Measurements from ENCODE around the gene SARS1.

The SARS1 gene

GRCh38 chr1:109275706-109276345, 62.1 kb downstream of the SARS1 start:
- Histone ChIP-seq H3K27me3 (ENCODE audit: control insufficient read depth in 1 of 2, insufficient read depth in 2 of 2, low read length in 2 of 2) (no peaks in the 10 kb centered on the region), H3K36me3 (ENCODE audit: control insufficient read depth in 1 of 2, insufficient read depth in 2 of 2, low read length in 2 of 2) (peaks cover 0 to 8% of the 10 kb centered on the region in 2 donors), H3K27ac (ENCODE audit: low read depth, low read length) (no peak overlapping the region), H3K9ac (ENCODE audit: low read depth in 1 of 2, low read length in 2 of 2) (no peak overlapping the region), H3K9me3 (ENCODE audit: control insufficient read depth in 1 of 2, low read length in 2 of 2) (no peaks in the 10 kb centered on the region), H3K4me3 (ENCODE audit: low read depth in 1 of 2, low read length in 2 of 2) (no peak overlapping the region), H3K4me1 (ENCODE audit: control insufficient read depth in 1 of 2, insufficient read depth in 2 of 2, low read length in 2 of 2) (peaks cover 20 to 29% of the 10 kb centered on the region in 2 donors)

DNA sequence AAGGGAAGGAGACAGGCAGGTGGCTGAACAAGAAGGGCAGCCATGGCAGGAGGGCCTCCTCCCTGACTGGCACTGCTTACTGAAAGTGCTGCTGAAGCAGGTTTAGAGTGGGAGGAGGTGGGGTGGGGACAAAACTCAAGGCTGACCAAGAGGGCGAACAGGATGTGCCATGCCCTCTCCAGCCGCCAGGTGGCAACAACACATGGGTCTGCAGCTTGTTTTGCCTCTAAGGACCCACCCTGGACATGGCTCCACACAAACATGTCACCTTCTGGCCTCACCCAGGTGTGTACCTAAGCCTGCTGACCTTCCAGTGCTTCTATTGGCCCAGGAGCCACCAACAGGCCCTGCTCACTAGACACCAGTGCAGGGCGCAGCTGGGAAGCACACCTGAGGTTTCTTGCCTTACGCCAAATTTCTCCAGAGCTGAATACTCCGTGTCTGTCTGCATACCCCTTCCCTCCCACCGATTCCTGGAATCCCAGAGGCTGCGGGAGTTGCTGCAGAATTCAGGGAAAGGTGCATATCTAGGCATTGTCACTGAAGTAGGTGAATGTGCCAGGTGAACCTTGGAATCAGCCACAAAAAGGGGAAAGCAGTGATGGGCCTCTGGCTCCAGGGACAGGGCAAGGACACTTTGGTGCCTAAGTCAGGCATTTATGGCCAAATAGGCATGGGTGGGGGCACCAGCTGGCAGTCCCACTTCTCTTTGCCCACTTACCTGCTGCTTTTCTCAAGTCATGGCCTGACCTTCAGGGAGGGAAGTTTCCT, 63.9 kb downstream of the SARS1 start:
- Histone ChIP-seq H3K9ac (ENCODE audit: low read depth in 1 of 2, low read length in 2 of 2) (peak overlapping the region in 1 of 2 donors; percentile 13), H3K9me3 (ENCODE audit: control insufficient read depth in 1 of 2, low read length in 2 of 2) (no peaks in the 10 kb centered on the region), H3K36me3 (ENCODE audit: control insufficient read depth in 1 of 2, insufficient read depth in 2 of 2, low read length in 2 of 2) (peaks cover 0 to 8% of the 10 kb centered on the region in 2 donors), H3K4me3 (ENCODE audit: low read depth in 1 of 2, low read length in 2 of 2) (no peak overlapping the region), H3K4me1 (ENCODE audit: control insufficient read depth in 1 of 2, insufficient read depth in 2 of 2, low read length in 2 of 2) (peaks cover 30 to 40% of the 10 kb centered on the region in 2 donors), H3K27me3 (ENCODE audit: control insufficient read depth in 1 of 2, insufficient read depth in 2 of 2, low read length in 2 of 2) (no peaks in the 10 kb centered on the region), H3K27ac (ENCODE audit: low read depth, low read length) (peak overlapping the region; percentile 39)

- no peak overlapping the region for H3K9ac ChIP-seq (ENCODE audit: low read depth in 1 of 2, low read length in 2 of 2)
- H3K27ac ChIP-seq (ENCODE audit: low read depth, low read length) = no peak overlapping the region
- H3K4me1 ChIP-seq (ENCODE audit: control insufficient read depth in 1 of 2, insufficient read depth in 2 of 2, low read length in 2 of 2) = peaks cover 39 to 40% of the 10 kb centered on the region in 2 donors
Observed at GRCh38 chr1:109279615-109280278, 66.0 kb downstream of the SARS1 start.

DNA sequence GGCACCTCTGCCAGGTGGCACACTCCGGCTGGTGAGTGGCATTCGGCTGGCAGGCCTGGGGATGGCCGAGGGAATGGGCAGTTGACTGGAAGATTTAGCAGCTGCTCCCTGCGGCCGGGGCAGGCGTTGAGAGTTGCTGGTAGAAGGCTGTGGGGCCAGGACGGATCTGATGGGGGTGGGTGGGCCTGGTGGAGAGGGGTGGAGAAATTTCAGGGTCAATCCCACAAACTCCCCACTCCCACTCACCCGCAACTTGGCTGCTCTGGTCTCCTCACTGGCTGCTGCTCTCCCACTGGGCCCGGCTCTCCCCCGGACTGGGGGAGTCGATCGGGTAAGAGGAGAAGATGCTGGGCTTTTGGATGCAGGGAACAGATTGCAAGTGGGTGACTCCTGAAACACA, 67.1 kb downstream of the SARS1 start:
- H3K27ac ChIP-seq (ENCODE audit: low read depth, low read length) = no peak overlapping the region
- H3K4me1 ChIP-seq (ENCODE audit: control insufficient read depth in 1 of 2, insufficient read depth in 2 of 2, low read length in 2 of 2) = peaks cover 33 to 38% of the 10 kb centered on the region in 2 donors
- no peak overlapping the region for H3K4me3 ChIP-seq (ENCODE audit: low read depth in 1 of 2, low read length in 2 of 2)
- H3K27me3 ChIP-seq (ENCODE audit: control insufficient read depth in 1 of 2, insufficient read depth in 2 of 2, low read length in 2 of 2) = no peaks in the 10 kb centered on the region
- H3K36me3 ChIP-seq (ENCODE audit: control insufficient read depth in 1 of 2, insufficient read depth in 2 of 2, low read length in 2 of 2) = peaks cover 0 to 8% of the 10 kb centered on the region in 2 donors
- H3K9me3 ChIP-seq (ENCODE audit: control insufficient read depth in 1 of 2, low read length in 2 of 2) = no peaks in the 10 kb centered on the region
- no peak overlapping the region for H3K9ac ChIP-seq (ENCODE audit: low read depth in 1 of 2, low read length in 2 of 2)

More at GRCh38 chr1:109279615-109280278, 66.0 kb downstream of the SARS1 start:
- H3K27me3 ChIP-seq (ENCODE audit: control insufficient read depth in 1 of 2, insufficient read depth in 2 of 2, low read length in 2 of 2) = no peaks in the 10 kb centered on the region
- H3K9me3 ChIP-seq (ENCODE audit: control insufficient read depth in 1 of 2, low read length in 2 of 2) = no peaks in the 10 kb centered on the region
- H3K36me3 ChIP-seq (ENCODE audit: control insufficient read depth in 1 of 2, insufficient read depth in 2 of 2, low read length in 2 of 2) = peaks cover 0 to 8% of the 10 kb centered on the region in 2 donors
- no peak overlapping the region for H3K4me3 ChIP-seq (ENCODE audit: low read depth in 1 of 2, low read length in 2 of 2)

- Histone ChIP-seq H3K9me3 (ENCODE audit: control insufficient read depth in 1 of 2, low read length in 2 of 2) (no peaks in the 10 kb centered on the region), H3K4me3 (ENCODE audit: low read depth in 1 of 2, low read length in 2 of 2) (peak overlapping the region; percentile 74 to 97), H3K36me3 (ENCODE audit: control insufficient read depth in 1 of 2, insufficient read depth in 2 of 2, low read length in 2 of 2) (peaks cover 0 to 8% of the 10 kb centered on the region in 2 donors), H3K4me1 (ENCODE audit: control insufficient read depth in 1 of 2, insufficient read depth in 2 of 2, low read length in 2 of 2) (peaks cover 32 to 36% of the 10 kb centered on the region in 2 donors), H3K27ac (ENCODE audit: low read depth, low read length) (no peak overlapping the region), H3K9ac (ENCODE audit: low read depth in 1 of 2, low read length in 2 of 2) (peak overlapping the region in 1 of 2 donors; percentile 61), H3K27me3 (ENCODE audit: control insufficient read depth in 1 of 2, insufficient read depth in 2 of 2, low read length in 2 of 2) (no peaks in the 10 kb centered on the region)
Observed at GRCh38 chr1:109281680-109282496, 68.2 kb downstream of the SARS1 start.

DNA sequence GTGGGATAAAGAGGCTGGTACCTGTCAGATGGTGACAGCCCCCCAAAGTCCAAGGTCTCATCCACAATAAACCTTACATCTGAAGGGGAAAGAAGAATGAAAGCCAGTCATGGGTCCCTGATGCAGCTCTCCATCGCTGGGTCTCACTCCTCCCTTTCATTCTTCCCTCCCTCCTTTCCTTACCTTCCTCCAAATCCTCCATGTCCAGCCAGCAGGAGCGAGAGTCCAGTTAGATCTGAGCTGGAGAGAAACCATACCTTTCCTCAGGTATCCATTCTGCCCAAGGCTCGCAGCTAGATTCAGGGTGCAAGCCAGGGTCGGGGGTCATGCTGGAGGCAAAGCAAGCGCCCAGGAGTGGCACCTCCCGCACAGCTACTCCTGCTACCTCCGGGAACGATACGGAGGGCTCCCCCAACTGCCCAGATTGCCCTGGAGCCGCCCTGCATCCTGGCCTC, 68.8 kb downstream of the SARS1 start:
- Histone ChIP-seq H3K27me3 (ENCODE audit: control insufficient read depth in 1 of 2, insufficient read depth in 2 of 2, low read length in 2 of 2) (no peaks in the 10 kb centered on the region), H3K36me3 (ENCODE audit: control insufficient read depth in 1 of 2, insufficient read depth in 2 of 2, low read length in 2 of 2) (peaks cover 0 to 8% of the 10 kb centered on the region in 2 donors), H3K9me3 (ENCODE audit: control insufficient read depth in 1 of 2, low read length in 2 of 2) (no peaks in the 10 kb centered on the region), H3K4me3 (ENCODE audit: low read depth in 1 of 2, low read length in 2 of 2) (peak overlapping the region; percentile 74 to 97), H3K27ac (ENCODE audit: low read depth, low read length) (no peak overlapping the region), H3K4me1 (ENCODE audit: control insufficient read depth in 1 of 2, insufficient read depth in 2 of 2, low read length in 2 of 2) (peaks cover 26 to 29% of the 10 kb centered on the region in 2 donors), H3K9ac (ENCODE audit: low read depth in 1 of 2, low read length in 2 of 2) (peak overlapping the region; percentile 61 to 86)

GRCh38 chr1:109282952-109283747, 69.4 kb downstream of the SARS1 start, which contains the start of gene PSRC1:
Gene PSRC1, minus strand, starts transcription at chr1:109283145.
- peak within 1 kb of the TSS; percentile 74 to 97 for H3K4me3 ChIP-seq (ENCODE audit: low read depth in 1 of 2, low read length in 2 of 2)
- peaks cover 0 to 8% of the 10 kb centered on the region in 2 donors for H3K36me3 ChIP-seq (ENCODE audit: control insufficient read depth in 1 of 2, insufficient read depth in 2 of 2, low read length in 2 of 2)
- H3K9ac ChIP-seq (ENCODE audit: low read depth in 1 of 2, low read length in 2 of 2) = peak within 1 kb of the TSS; percentile 61 to 86
- H3K9me3 ChIP-seq (ENCODE audit: control insufficient read depth in 1 of 2, low read length in 2 of 2) = no peaks in the 10 kb centered on the region
- H3K27ac ChIP-seq (ENCODE audit: low read depth, low read length) = peak within 1 kb of the TSS; percentile 48
- no peaks in the 10 kb centered on the region for H3K27me3 ChIP-seq (ENCODE audit: control insufficient read depth in 1 of 2, insufficient read depth in 2 of 2, low read length in 2 of 2)
- H3K4me1 ChIP-seq (ENCODE audit: control insufficient read depth in 1 of 2, insufficient read depth in 2 of 2, low read length in 2 of 2) = peaks cover 20 to 24% of the 10 kb centered on the region in 2 donors

- H3K27me3 ChIP-seq (ENCODE audit: control insufficient read depth in 1 of 2, insufficient read depth in 2 of 2, low read length in 2 of 2) = no peaks in the 10 kb centered on the region
Observed at GRCh38 chr1:109283748-109284600, 70.3 kb downstream of the SARS1 start.

More at GRCh38 chr1:109283748-109284600, 70.3 kb downstream of the SARS1 start:
- H3K9ac ChIP-seq (ENCODE audit: low read depth in 1 of 2, low read length in 2 of 2) = peak overlapping the region; percentile 61 to 77
- peak overlapping the region; percentile 74 to 97 for H3K4me3 ChIP-seq (ENCODE audit: low read depth in 1 of 2, low read length in 2 of 2)
- H3K9me3 ChIP-seq (ENCODE audit: control insufficient read depth in 1 of 2, low read length in 2 of 2) = no peaks in the 10 kb centered on the region
- peaks cover 0 to 8% of the 10 kb centered on the region in 2 donors for H3K36me3 ChIP-seq (ENCODE audit: control insufficient read depth in 1 of 2, insufficient read depth in 2 of 2, low read length in 2 of 2)
- H3K27ac ChIP-seq (ENCODE audit: low read depth, low read length) = peak overlapping the region; percentile 48
- peaks cover 17 to 24% of the 10 kb centered on the region in 2 donors for H3K4me1 ChIP-seq (ENCODE audit: control insufficient read depth in 1 of 2, insufficient read depth in 2 of 2, low read length in 2 of 2)
